HT-29 (cell line): Measurements from ENCODE around the gene CNIH3. TPM values are rescaled to one million over a fixed set of nuclear protein-coding genes. Genes with fewer than 3 reads are reported as not detected.

Experiments used
- DNase-seq: peaks from one replicate; pipeline ENCODE4 v3.0.0-alpha.2; 2015; ENCODE audit warnings: low spot score
- total RNA-seq: library from RNA; depleted of rRNA; stranded (reverse); fragments of >200 nt; shearing (Covaris generic); gene quantifications from 2 replicates; pipeline ENCODE4 v1.2.3, GENCODE V29; 2014

The CNIH3 gene
- total RNA-seq, 1 experiment from 2014 or later = 1.1 TPM

DNA sequence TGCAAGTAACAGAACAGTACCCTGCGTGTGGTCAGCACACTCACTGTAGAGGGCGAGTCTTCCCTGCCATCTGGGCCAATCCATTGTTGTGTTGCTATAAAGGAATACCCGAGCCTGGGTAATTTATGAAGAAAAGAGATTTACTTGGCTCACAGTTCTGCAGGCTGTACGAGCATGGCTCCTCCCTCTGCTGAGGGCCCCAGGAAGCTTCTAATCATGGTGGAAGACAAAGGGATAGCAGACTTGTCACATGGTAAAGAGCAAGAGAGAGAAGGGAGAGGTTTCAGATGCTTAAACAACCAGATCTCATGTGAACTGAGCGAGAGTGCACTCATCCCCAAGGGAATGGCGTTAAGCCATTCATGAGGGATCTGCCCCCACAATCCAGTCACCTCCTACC, 126.2 kb downstream of the CNIH3 start:
- no peak for DNase-seq

- no peak for DNase-seq
Observed at GRCh38 chr1:224743608-224744164, 127.6 kb downstream of the CNIH3 start.

DNA sequence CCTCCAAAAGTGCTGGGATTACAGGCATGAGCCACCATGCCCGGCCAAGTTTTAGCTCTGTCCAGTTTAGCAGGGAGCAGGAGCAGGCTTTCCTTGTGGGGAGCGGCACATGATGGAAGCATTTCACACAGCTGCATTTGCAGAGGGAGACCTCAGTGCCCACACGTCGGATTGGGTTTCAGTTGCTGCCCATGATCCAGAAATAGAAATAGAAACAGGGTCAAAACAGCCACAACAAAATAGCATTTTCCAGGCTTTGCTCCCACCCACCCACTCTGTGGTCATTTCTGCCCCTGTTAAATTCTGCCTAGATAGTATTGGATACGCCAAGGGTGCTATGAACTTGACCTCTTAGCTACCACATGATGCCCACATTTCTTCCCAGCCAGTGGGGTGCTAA, 128.4 kb downstream of the CNIH3 start:
- no peak for DNase-seq

- no peak for DNase-seq
Observed at GRCh38 chr1:224745394-224745793, 129.3 kb downstream of the CNIH3 start.

GRCh38 chr1:224745924-224746323, 129.8 kb downstream of the CNIH3 start:
- DNase-seq = no peak

DNA sequence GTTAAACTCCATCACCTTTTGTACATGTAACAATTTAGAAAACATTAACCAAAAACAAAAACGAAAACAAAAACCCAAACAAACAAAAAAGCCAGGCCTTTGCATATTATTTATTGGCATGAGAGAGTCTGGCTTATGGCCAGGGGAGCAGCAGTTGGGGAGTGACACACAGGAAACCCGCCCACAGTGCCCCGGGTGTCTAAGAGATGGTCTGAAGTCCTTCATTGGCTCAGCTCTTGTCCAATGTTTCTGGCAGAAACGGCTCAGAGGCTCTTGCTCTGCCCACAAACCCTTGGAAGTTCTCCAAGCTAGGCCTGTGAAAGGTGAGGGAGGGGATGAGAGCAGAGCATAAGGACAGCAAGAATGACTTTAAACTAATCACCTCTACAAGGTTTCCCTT, 131.5 kb downstream of the CNIH3 start:
- peak; percentile 4 for DNase-seq

DNA sequence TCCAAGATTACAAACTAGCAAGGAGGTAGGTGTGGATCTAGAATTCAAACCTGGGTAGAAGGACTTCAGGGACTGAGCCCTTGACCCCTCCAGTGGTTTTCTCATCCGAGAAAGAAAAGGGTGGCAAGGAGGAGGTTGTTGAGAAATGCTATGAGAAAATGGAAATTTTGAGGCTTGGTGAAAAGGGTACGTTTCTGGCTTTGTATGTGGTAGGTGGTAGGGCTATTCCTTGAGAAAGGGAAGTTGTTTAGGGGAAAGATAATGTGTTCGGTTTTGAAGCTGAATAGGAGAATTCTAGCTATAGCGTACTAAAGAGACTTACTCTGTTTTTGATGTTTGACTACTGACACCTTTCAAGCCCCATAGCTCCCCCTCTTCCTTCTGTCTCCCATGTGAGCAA, 133.8 kb downstream of the CNIH3 start:
- DNase-seq = no peak

GRCh38 chr1:224751624-224752311, 135.7 kb downstream of the CNIH3 start:
- DNase-seq = no peak

- no peak for DNase-seq
Observed at GRCh38 chr1:224753491-224753890, 137.4 kb downstream of the CNIH3 start.

DNA sequence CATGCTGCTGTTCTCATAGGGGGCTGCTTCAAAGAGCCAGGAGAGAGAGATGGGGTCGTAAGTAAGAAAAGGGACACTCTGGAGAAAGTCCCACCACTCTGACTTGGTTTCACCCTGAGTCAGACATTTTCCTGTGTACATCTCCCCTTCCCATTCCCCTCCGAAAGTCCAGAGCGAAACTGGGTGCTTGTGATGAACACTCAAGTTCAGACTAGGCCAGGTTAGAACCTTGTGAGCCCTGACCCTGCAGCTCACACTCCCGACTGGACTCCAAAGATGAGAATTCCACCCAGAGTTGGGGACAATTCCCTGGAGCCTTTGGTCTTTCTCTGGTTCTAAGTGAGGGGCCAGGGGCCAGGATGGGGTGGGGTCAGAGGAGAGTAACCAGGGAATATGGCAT, 139.5 kb downstream of the CNIH3 start:
- no peak for DNase-seq

- no peak for DNase-seq
Observed at GRCh38 chr1:224757508-224757907, 141.4 kb downstream of the CNIH3 start.

GRCh38 chr1:224759135-224759534, 143.0 kb downstream of the CNIH3 start:
- no peak for DNase-seq

DNA sequence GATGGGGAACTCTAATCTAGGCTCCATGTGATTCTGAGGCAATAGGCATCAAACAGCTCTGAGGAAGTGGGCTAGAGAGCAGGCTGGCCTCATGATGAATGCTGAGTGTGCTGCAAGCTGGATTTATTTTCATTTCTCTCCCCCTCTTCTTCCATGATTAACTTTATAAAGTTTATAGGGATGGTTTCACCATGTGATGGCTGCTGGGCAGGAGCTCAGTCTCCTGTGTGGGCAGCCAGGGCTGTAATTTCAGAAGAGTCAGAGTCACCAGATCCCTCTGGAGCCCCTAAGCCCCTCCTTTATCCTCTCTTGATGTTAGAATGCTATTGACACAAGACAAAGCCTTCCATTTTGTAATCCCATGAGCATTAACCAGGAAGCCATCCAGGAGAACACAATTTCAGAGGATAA, 143.6 kb downstream of the CNIH3 start:
- no peak for DNase-seq

DNA sequence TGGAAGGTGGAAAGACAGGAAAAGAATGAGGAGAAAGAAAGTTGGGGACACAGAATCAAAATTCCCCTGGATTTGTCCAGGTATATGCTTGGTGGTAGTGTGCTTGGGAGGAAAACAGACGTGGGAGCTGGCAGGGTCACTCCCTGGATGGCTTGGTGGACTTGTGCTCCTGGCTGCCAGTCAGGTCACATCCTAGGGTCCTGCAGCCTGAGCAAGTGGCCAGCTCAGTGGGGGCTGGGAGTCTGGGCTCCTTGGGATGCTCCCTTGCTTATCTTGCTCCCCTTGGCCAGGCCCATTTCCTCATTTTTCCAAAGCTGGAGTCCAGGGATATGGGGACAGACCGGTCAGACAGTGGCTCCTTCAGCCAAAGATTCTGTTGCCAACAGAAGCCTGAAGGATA, 144.0 kb downstream of the CNIH3 start:
- no peak for DNase-seq

GRCh38 chr1:224761245-224761644, 145.1 kb downstream of the CNIH3 start:
- DNase-seq = no peak

DNA sequence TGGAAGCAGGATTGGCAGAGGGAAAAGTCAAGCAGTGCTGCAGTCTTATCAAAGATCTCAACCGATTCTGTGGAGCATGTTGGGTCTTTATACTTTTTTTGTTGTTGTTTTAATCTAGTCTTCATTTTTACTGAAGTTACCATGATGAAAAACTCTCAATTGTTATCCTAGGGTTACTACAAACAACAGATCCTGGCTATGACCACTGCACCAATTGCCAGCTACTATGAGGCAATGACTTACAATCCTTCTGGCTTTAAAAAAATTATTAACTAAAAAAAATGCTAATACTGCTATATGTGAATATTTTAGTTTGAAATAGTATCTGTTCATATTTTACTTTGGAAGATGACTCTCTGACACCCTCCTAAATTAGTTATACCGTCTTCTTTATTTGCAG, 145.9 kb downstream of the CNIH3 start:
- no peak for DNase-seq

DNA sequence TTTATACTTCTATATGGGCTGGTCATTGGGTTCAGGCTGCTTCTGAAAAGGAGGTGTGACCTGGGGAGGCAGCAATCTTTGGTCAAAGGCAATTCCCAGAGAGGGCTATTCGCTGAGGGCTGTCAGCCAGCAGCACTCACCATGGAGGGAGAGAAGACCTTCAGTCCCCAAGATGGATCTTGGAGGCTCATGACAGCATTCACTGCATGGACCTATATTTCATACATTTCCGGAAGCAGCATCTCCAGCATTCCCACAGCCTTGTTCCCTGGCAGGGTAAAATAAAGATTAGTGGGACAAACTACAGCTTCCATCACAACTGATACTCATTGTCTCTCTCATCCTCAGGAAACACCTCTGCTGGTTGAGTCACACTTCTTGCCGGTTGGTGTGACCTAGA, 146.6 kb downstream of the CNIH3 start:
- no peak for DNase-seq

GRCh38 chr1:224763126-224763775, 147.1 kb downstream of the CNIH3 start:
- no peak for DNase-seq

DNA sequence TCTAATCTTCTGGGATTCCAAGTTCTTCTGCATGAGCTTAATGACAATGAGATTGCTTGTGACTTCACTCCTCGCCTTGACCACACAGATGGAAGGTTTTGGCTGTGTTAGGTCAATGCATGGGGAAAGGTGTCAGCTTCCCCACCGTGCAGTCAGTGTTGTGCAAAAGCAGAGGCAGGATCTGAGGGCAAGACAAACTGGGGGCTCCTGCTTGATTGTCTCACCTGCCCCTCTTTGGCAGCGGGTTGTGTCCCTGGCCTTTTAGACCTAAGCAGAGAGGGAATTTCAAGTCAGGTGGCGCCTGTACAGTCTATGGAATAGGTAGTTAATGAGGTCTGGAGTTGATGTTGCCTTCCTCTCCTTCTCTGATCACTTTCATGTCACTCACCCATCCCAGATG, 150.1 kb downstream of the CNIH3 start:
- no peak for DNase-seq

DNA sequence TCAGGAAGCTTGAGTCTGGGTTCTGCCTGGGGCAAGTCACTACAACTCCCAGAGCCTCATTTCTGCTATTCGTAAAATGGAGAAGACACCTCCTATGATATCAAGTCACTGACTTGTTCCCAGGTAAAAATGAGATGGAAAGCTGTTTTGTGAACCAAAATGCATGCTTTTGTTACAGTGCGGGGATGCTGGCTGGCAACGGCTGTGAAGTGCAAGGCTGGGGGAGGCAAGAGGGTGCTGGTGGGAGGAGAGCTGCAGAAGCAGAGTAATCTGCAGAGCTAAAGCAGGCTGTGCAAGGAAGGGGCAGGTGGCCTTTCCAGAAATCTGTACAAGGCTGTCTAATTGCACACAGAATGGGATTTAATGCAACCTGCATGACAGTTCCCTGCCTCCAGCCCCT, 150.9 kb downstream of the CNIH3 start:
- no peak for DNase-seq

- no peak for DNase-seq
Observed at GRCh38 chr1:224767676-224768075, 151.6 kb downstream of the CNIH3 start.

- DNase-seq = no peak
Observed at GRCh38 chr1:224768971-224769370, 152.9 kb downstream of the CNIH3 start.
